Measurements from ENCODE around the gene FUT7. TPM values are rescaled to one million over a fixed set of nuclear protein-coding genes. Genes with fewer than 3 reads are reported as not detected.

Gene FUT7
- total and polyA plus RNA-seq, 2 of the 13 experiments (the other 11 are each of a cell fraction or from before 2014, with no cell fraction given): 0.05 TPM; not detected in 1

DNA sequence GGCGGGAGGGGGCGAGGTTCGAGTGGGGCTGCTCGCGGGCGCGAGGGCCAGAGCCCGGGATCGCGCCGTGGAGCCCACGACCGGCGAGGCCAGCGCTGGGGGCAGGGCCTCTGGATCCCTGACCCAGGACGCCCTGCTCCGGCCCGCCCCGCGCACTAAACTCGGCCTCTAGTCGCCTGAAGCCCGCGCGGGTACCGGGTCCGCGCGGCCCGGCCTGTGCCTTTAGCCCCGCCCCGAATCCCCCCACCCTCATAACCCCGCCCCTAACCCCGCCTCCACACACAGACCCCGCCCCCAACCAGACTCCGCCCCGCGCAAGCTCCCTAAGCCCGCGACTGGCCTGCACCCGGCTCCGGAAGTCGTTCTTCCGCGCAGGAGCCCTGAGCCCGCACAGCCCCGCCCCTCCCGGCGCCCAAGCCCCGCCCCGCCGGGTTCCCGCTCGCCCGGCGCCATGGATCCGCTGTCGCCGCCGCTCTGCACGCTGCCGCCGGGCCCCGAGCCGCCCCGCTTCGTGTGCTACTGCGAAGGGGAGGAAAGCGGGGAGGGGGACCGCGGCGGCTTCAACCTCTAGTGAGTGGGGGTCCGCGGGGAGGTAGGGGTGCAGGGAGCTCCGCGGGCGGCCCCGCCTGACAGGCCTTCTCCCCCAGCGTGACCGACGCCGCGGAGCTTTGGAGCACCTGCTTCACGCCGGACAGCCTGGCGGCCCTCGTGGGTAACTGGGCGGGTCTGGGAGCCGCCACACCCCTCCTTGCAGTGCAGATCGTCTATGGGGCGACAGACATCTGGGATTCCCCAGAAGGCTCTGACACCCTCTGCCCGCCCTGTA, 39.7 kb downstream of the FUT7 start, which contains the start of gene PAXX (continued):
- no peak for TF ChIP-seq HNF4G (IDR thresholded peaks at IDR 0.05; ENCODE audit: borderline replicate concordance, low read depth, low read length)
- TF ChIP-seq HNF4G (CRISPR knock-in tag; IDR thresholded peaks at IDR 0.05; ENCODE audit: borderline replicate concordance, low read depth): no peak
- TF ChIP-seq ZNF713 (CRISPR knock-in tag; IDR thresholded peaks at IDR 0.05): no peak
- peak; percentile 73; the same call in 1 of the 2 replicates for TF ChIP-seq ZNF879 (CRISPR knock-in tag; IDR thresholded peaks at IDR 0.05)
- TF ChIP-seq MTA1 (CRISPR knock-in tag; IDR thresholded peaks at IDR 0.05; ENCODE audit: borderline replicate concordance): no peak
- TF ChIP-seq, protein P1, sequence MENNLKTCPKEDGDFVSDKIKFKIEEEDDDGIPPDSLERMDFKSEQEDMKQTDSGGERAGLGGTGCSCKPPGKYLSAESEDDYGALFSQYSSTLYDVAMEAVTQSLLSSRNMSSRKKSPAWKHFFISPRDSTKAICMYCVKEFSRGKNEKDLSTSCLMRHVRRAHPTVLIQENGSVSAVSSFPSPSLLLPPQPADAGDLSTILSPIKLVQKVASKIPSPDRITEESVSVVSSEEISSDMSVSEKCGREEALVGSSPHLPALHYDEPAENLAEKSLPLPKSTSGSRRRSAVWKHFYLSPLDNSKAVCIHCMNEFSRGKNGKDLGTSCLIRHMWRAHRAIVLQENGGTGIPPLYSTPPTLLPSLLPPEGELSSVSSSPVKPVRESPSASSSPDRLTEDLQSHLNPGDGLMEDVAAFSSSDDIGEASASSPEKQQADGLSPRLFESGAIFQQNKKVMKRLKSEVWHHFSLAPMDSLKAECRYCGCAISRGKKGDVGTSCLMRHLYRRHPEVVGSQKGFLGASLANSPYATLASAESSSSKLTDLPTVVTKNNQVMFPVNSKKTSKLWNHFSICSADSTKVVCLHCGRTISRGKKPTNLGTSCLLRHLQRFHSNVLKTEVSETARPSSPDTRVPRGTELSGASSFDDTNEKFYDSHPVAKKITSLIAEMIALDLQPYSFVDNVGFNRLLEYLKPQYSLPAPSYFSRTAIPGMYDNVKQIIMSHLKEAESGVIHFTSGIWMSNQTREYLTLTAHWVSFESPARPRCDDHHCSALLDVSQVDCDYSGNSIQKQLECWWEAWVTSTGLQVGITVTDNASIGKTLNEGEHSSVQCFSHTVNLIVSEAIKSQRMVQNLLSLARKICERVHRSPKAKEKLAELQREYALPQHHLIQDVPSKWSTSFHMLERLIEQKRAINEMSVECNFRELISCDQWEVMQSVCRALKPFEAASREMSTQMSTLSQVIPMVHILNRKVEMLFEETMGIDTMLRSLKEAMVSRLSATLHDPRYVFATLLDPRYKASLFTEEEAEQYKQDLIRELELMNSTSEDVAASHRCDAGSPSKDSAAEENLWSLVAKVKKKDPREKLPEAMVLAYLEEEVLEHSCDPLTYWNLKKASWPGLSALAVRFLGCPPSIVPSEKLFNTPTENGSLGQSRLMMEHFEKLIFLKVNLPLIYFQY (CRISPR knock-in tag; IDR thresholded peaks at IDR 0.05; ENCODE audit: borderline replicate concordance): no peak
- TF ChIP-seq ZNF331 (CRISPR knock-in tag; IDR thresholded peaks at IDR 0.05): no peak
- TF ChIP-seq, protein P2, sequence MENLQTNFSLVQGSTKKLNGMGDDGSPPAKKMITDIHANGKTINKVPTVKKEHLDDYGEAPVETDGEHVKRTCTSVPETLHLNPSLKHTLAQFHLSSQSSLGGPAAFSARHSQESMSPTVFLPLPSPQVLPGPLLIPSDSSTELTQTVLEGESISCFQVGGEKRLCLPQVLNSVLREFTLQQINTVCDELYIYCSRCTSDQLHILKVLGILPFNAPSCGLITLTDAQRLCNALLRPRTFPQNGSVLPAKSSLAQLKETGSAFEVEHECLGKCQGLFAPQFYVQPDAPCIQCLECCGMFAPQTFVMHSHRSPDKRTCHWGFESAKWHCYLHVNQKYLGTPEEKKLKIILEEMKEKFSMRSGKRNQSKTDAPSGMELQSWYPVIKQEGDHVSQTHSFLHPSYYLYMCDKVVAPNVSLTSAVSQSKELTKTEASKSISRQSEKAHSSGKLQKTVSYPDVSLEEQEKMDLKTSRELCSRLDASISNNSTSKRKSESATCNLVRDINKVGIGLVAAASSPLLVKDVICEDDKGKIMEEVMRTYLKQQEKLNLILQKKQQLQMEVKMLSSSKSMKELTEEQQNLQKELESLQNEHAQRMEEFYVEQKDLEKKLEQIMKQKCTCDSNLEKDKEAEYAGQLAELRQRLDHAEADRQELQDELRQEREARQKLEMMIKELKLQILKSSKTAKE (CRISPR knock-in tag; IDR thresholded peaks at IDR 0.05; ENCODE audit: borderline replicate concordance): no peak
- TF ChIP-seq IRX3 (CRISPR knock-in tag; IDR thresholded peaks at IDR 0.05; ENCODE audit: borderline replicate concordance, low read depth): no peak
- TF ChIP-seq SP4 (CRISPR knock-in tag; IDR thresholded peaks at IDR 0.05): peak; percentile 60; the same call in 1 of the 2 replicates
- no peak for TF ChIP-seq ZFP36L2 (CRISPR knock-in tag; IDR thresholded peaks at IDR 0.05)
- TF ChIP-seq, protein P3, sequence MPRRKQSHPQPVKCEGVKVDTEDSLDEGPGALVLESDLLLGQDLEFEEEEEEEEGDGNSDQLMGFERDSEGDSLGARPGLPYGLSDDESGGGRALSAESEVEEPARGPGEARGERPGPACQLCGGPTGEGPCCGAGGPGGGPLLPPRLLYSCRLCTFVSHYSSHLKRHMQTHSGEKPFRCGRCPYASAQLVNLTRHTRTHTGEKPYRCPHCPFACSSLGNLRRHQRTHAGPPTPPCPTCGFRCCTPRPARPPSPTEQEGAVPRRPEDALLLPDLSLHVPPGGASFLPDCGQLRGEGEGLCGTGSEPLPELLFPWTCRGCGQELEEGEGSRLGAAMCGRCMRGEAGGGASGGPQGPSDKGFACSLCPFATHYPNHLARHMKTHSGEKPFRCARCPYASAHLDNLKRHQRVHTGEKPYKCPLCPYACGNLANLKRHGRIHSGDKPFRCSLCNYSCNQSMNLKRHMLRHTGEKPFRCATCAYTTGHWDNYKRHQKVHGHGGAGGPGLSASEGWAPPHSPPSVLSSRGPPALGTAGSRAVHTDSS (CRISPR knock-in tag; conservative IDR thresholded peaks at IDR 0.05): no peak
- TF ChIP-seq, protein P4, sequence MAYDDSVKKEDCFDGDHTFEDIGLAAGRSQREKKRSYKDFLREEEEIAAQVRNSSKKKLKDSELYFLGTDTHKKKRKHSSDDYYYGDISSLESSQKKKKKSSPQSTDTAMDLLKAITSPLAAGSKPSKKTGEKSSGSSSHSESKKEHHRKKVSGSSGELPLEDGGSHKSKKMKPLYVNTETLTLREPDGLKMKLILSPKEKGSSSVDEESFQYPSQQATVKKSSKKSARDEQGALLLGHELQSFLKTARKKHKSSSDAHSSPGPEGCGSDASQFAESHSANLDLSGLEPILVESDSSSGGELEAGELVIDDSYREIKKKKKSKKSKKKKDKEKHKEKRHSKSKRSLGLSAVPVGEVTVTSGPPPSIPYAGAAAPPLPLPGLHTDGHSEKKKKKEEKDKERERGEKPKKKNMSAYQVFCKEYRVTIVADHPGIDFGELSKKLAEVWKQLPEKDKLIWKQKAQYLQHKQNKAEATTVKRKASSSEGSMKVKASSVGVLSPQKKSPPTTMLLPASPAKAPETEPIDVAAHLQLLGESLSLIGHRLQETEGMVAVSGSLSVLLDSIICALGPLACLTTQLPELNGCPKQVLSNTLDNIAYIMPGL (CRISPR knock-in tag; IDR thresholded peaks at IDR 0.05; ENCODE audit: borderline replicate concordance in 1 of 2, low read depth in 1 of 2): no peak
- TF ChIP-seq, protein P5, sequence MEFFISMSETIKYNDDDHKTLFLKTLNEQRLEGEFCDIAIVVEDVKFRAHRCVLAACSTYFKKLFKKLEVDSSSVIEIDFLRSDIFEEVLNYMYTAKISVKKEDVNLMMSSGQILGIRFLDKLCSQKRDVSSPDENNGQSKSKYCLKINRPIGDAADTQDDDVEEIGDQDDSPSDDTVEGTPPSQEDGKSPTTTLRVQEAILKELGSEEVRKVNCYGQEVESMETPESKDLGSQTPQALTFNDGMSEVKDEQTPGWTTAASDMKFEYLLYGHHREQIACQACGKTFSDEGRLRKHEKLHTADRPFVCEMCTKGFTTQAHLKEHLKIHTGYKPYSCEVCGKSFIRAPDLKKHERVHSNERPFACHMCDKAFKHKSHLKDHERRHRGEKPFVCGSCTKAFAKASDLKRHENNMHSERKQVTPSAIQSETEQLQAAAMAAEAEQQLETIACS (CRISPR knock-in tag; IDR thresholded peaks at IDR 0.05): no peak
- TF ChIP-seq CCDC6 (CRISPR knock-in tag; IDR thresholded peaks at IDR 0.05): no peak
- TF ChIP-seq ELF4 (CRISPR knock-in tag; IDR thresholded peaks at IDR 0.05; ENCODE audit: borderline replicate concordance): no peak
- 0 out of 2 replicates have a peak, but pooled peaks have one; percentile 69 for TF ChIP-seq ZNF446 (CRISPR knock-in tag; IDR thresholded peaks at IDR 0.05)
